Activated CD4-positive, alpha-beta memory T cell treated with anti-CD3 and anti-CD28 coated beads for 36 hours (primary cell): Measurements from ENCODE around the gene CDSN. TPM values are rescaled to one million over a fixed set of nuclear protein-coding genes. Genes with fewer than 3 reads are reported as not detected.

Experiments
- CTCF ChIA-PET: fragments of 350-600 bp; sonication (Branson Sonifier 250); formaldehyde crosslinking; loops from one replicate; lab custom pipeline; 2021; ENCODE audit warnings: antibody characterized with exemption, inconsistent platforms; lab: Charles Lee
- POLR2A ChIA-PET: fragments of 350-600 bp; sonication (Branson Sonifier 250); formaldehyde crosslinking; loops from one replicate; lab custom pipeline; 2021; ENCODE audit warnings: antibody characterized with exemption; lab: Charles Lee
- DNase-seq: peaks from one replicate; pipeline ENCODE4 v3.0.0-alpha.2; 2020
- H3K27ac Mint-ChIP-seq: one replicate; pipeline ENCODE4 v1.8.0; 2021; ENCODE audit warnings: mixed read lengths
- H3K27me3 Mint-ChIP-seq: one replicate; pipeline ENCODE4 v1.8.0; 2021; ENCODE audit warnings: mixed read lengths
- H3K36me3 Mint-ChIP-seq: one replicate; pipeline ENCODE4 v1.8.0; 2021; ENCODE audit warnings: mixed read lengths
- H3K4me1 Mint-ChIP-seq: one replicate; pipeline ENCODE4 v1.8.0; 2021; ENCODE audit warnings: low read depth, mixed read lengths
- H3K4me3 Mint-ChIP-seq: one replicate; pipeline ENCODE4 v1.8.0; 2021; ENCODE audit warnings: mild to moderate bottlenecking, mixed read lengths
- H3K9me3 Mint-ChIP-seq: one replicate; pipeline ENCODE4 v1.8.0; 2021; ENCODE audit warnings: mixed read lengths
- intact Hi-C: fragments of 100-400 bp; cut with micrococcal nuclease; formaldehyde crosslinking; loops from one replicate; pipeline ENCODE4 v1.15.1; 2023
- total RNA-seq, 2 experiments: library from RNA; stranded (reverse); gene quantifications; one replicate each; pipeline ENCODE4 v1.2.3, GENCODE V29; 2021

CDSN gene
- total RNA-seq, 2 experiments from 2014 or later, result not detected

- CTCF ChIA-PET, result interaction anchor here (0.8 to 3.4 kb wide), 6 partner anchors 9 to 284 kb away, joined by 3 to 30 read pairs (median 4); no protein-coding TSS in a partner anchor
- no peaks in the 10 kb centered on the region for H3K9me3 Mint-ChIP-seq
- intact Hi-C loops, result no loop called here
- no peaks in the 10 kb centered on the region for H3K36me3 Mint-ChIP-seq
- no peak overlapping the region for H3K27ac Mint-ChIP-seq
- H3K27me3 Mint-ChIP-seq, result no peaks in the 10 kb centered on the region
- H3K4me3 Mint-ChIP-seq, result no peak overlapping the region
- no peak for DNase-seq
- POLR2A ChIA-PET, result no interaction called here
- H3K4me1 Mint-ChIP-seq, result peaks cover 39% of the 10 kb centered on the region
These were observed 27.3 kb downstream of the CDSN start for GRCh38 chr6:31092769-31093505.

- no peaks in the 10 kb centered on the region for H3K27me3 Mint-ChIP-seq
- H3K36me3 Mint-ChIP-seq, result no peaks in the 10 kb centered on the region
- intact Hi-C loops, result no loop called here
- ChIA-PET POLR2A (no interaction called here), CTCF (interaction anchor here (0.6 to 3.4 kb wide), 4 partner anchors 9 to 362 kb away, joined by 3 to 30 read pairs (median 4); no protein-coding TSS in a partner anchor)
- peaks cover 41% of the 10 kb centered on the region for H3K4me1 Mint-ChIP-seq
- no peak overlapping the region for H3K4me3 Mint-ChIP-seq
- no peaks in the 10 kb centered on the region for H3K9me3 Mint-ChIP-seq
- no peak overlapping the region for H3K27ac Mint-ChIP-seq
- no peak for DNase-seq
These were observed 28.0 kb downstream of the CDSN start for GRCh38 chr6:31092238-31092637.

GRCh38 chr6:31091680-31092079 is 28.6 kb downstream of the CDSN start:
- H3K27me3 Mint-ChIP-seq, result no peaks in the 10 kb centered on the region
- CTCF ChIA-PET, result interaction anchor here (0.6 to 3.4 kb wide), 5 partner anchors 8 to 361 kb away, joined by 3 to 30 read pairs (median 4); no protein-coding TSS in a partner anchor
- H3K36me3 Mint-ChIP-seq, result no peaks in the 10 kb centered on the region
- H3K27ac Mint-ChIP-seq, result no peak overlapping the region
- POLR2A ChIA-PET, result no interaction called here
- no peak for DNase-seq
- H3K4me1 Mint-ChIP-seq, result peaks cover 43% of the 10 kb centered on the region
- no peaks in the 10 kb centered on the region for H3K9me3 Mint-ChIP-seq
- intact Hi-C loops, result no loop called here
- no peak overlapping the region for H3K4me3 Mint-ChIP-seq

GRCh38 chr6:31090973-31091364 is 29.3 kb downstream of the CDSN start:
- Mint-ChIP-seq H3K36me3 (no peaks in the 10 kb centered on the region), H3K4me3 (no peak overlapping the region), H3K4me1 (peaks cover 36% of the 10 kb centered on the region), H3K27me3 (no peaks in the 10 kb centered on the region), H3K27ac (no peak overlapping the region), H3K9me3 (no peaks in the 10 kb centered on the region)
- intact Hi-C loops, result no loop called here
- ChIA-PET CTCF (interaction anchor here (1.0 to 3.4 kb wide), 4 partner anchors 11 to 271 kb away, joined by 3 to 30 read pairs (median 4); no protein-coding TSS in a partner anchor), POLR2A (no interaction called here)
- DNase-seq, result no peak

- no peak overlapping the region for H3K27ac Mint-ChIP-seq
- ChIA-PET POLR2A (no interaction called here), CTCF (interaction anchor here (1.0 to 1.5 kb wide), 3 partner anchors 175 to 270 kb away, joined by 3 to 5 read pairs (median 3); no protein-coding TSS in a partner anchor)
- DNase-seq, result no peak
- H3K27me3 Mint-ChIP-seq, result no peaks in the 10 kb centered on the region
- H3K36me3 Mint-ChIP-seq, result no peaks in the 10 kb centered on the region
- H3K4me1 Mint-ChIP-seq, result peaks cover 32% of the 10 kb centered on the region
- no peak overlapping the region for H3K4me3 Mint-ChIP-seq
- intact Hi-C loops, result no loop called here
- H3K9me3 Mint-ChIP-seq, result no peaks in the 10 kb centered on the region
These were observed 29.8 kb downstream of the CDSN start for GRCh38 chr6:31090275-31090972.

- no peaks in the 10 kb centered on the region for H3K27me3 Mint-ChIP-seq
- peak; percentile 92 for DNase-seq
- no peaks in the 10 kb centered on the region for H3K9me3 Mint-ChIP-seq
- intact Hi-C loops, result loop anchor here (2.0 to 10.0 kb wide), 4 partner anchors 259 to 603 kb away; partner anchors contain the start of genes HLA-E and TUBB
- peaks cover 11% of the 10 kb centered on the region for H3K4me1 Mint-ChIP-seq
- POLR2A ChIA-PET, result interaction anchor here (1.0 kb wide), 1 partner anchor 132 kb away, joined by 3 read pairs; no protein-coding TSS in a partner anchor
- no peaks in the 10 kb centered on the region for H3K36me3 Mint-ChIP-seq
- peak overlapping the region; percentile 12 for H3K4me3 Mint-ChIP-seq
- CTCF ChIA-PET, result interaction anchor here (0.6 to 3.5 kb wide), 62 partner anchors 8 to 677 kb away, joined by 3 to 44 read pairs (median 4); partner anchors contain the start of genes C6orf15, DDR1, DHX16 and GTF2H4
- peak overlapping the region; percentile 45 for H3K27ac Mint-ChIP-seq
These were observed 32.7 kb downstream of the CDSN start for GRCh38 chr6:31087494-31088089.

- Mint-ChIP-seq H3K4me3 (no peak overlapping the region), H3K9me3 (no peaks in the 10 kb centered on the region), H3K36me3 (no peaks in the 10 kb centered on the region), H3K4me1 (peaks cover 11% of the 10 kb centered on the region), H3K27me3 (no peaks in the 10 kb centered on the region), H3K27ac (no peak overlapping the region)
- ChIA-PET POLR2A (interaction anchor here (1.0 kb wide), 1 partner anchor 131 kb away, joined by 3 read pairs; no protein-coding TSS in a partner anchor), CTCF (interaction anchor here (0.6 to 3.5 kb wide), 63 partner anchors 8 to 676 kb away, joined by 3 to 44 read pairs (median 4); partner anchors contain the start of genes C6orf15, DDR1, DHX16 and GTF2H4)
- DNase-seq, result no peak
- intact Hi-C loops, result loop anchor here (2.0 to 10.0 kb wide), 4 partner anchors 258 to 602 kb away; partner anchors contain the start of genes HLA-E and TUBB
These were observed 33.3 kb downstream of the CDSN start for GRCh38 chr6:31086788-31087440.

GRCh38 chr6:31083742-31084354 is 36.4 kb downstream of the CDSN start:
- H3K9me3 Mint-ChIP-seq, result no peaks in the 10 kb centered on the region
- intact Hi-C loops, result loop anchor here (10.0 kb wide), 3 partner anchors 359 to 599 kb away; partner anchors contain the start of genes HLA-E and TUBB
- ChIA-PET CTCF (interaction anchor here (0.6 to 3.4 kb wide), 6 partner anchors 8 to 179 kb away, joined by 3 to 26 read pairs (median 4); partner anchors contain the start of gene VARS2), POLR2A (no interaction called here)
- H3K27ac Mint-ChIP-seq, result no peak overlapping the region
- no peak overlapping the region for H3K4me3 Mint-ChIP-seq
- H3K27me3 Mint-ChIP-seq, result peaks cover 2% of the 10 kb centered on the region
- H3K4me1 Mint-ChIP-seq, result peaks cover 20% of the 10 kb centered on the region
- DNase-seq, result peak; percentile 68
- H3K36me3 Mint-ChIP-seq, result no peaks in the 10 kb centered on the region

- no peak overlapping the region for H3K4me3 Mint-ChIP-seq
- CTCF ChIA-PET, result interaction anchor here (1.0 to 3.4 kb wide), 4 partner anchors 12 to 167 kb away, joined by 5 to 32 read pairs (median 22); partner anchors contain the start of gene VARS2
- H3K9me3 Mint-ChIP-seq, result no peaks in the 10 kb centered on the region
- H3K27me3 Mint-ChIP-seq, result peaks cover 2% of the 10 kb centered on the region
- intact Hi-C loops, result loop anchor here (10.0 kb wide), 3 partner anchors 357 to 597 kb away; partner anchors contain the start of genes HLA-E and TUBB
- POLR2A ChIA-PET, result no interaction called here
- no peak for DNase-seq
- no peaks in the 10 kb centered on the region for H3K36me3 Mint-ChIP-seq
- no peak overlapping the region for H3K27ac Mint-ChIP-seq
- peaks cover 10% of the 10 kb centered on the region for H3K4me1 Mint-ChIP-seq
These were observed 38.4 kb downstream of the CDSN start for GRCh38 chr6:31081872-31082271.

- peak; percentile 77 for DNase-seq
- intact Hi-C loops, result loop anchor here (1.0 to 10.0 kb wide), 4 partner anchors 164 to 595 kb away; partner anchors contain the start of genes HLA-E and TUBB
- peaks cover 2% of the 10 kb centered on the region for H3K27me3 Mint-ChIP-seq
- peak overlapping the region; percentile 43 for H3K4me3 Mint-ChIP-seq
- ChIA-PET POLR2A (interaction anchor here (1.3 kb wide), 1 partner anchor 165 kb away, joined by 7 read pairs; the partner anchor contains the start of gene VARS2), CTCF (interaction anchor here (0.6 to 3.8 kb wide), 61 partner anchors 8 to 598 kb away, joined by 3 to 82 read pairs (median 4); partner anchors contain the start of genes ATAT1, GTF2H4, IER3 and MDC1)
- no peaks in the 10 kb centered on the region for H3K36me3 Mint-ChIP-seq
- H3K9me3 Mint-ChIP-seq, result no peaks in the 10 kb centered on the region
- H3K27ac Mint-ChIP-seq, result no peak overlapping the region
- peaks cover 9% of the 10 kb centered on the region for H3K4me1 Mint-ChIP-seq
These were observed 40.5 kb downstream of the CDSN start for GRCh38 chr6:31079656-31080261.
